Vagina (tissue), 2 donors: ENCODE data around the gene NCBP3. TPM values are rescaled to one million over a fixed set of nuclear protein-coding genes. Genes with fewer than 3 reads are reported as not detected.
"Not testable (repeated sequence)": the region's sequence is repeated elsewhere in the genome, so short reads cannot be mapped to it uniquely, and the experiment has no call there.

Experiments used
- DNase-seq, 2 donors: peaks; one replicate each; pipeline ENCODE4 v3.0.0-alpha.2; 2017; ENCODE audit errors: extremely low spot score in 2 of 2
- H3K27ac ChIP-seq: fragments of 200-600 bp; sonication (generic); one replicate; pipeline ENCODE4 v1.5.1; 2019
- H3K27me3 ChIP-seq: fragments of 200-600 bp; sonication (generic); one replicate; pipeline ENCODE4 v1.5.1; 2019
- H3K36me3 ChIP-seq, 2 donors: fragments of 200-600 bp; sonication (generic); one replicate each; pipeline ENCODE4 v1.5.1; 2017 to 2019
- H3K4me1 ChIP-seq: fragments of 200-600 bp; sonication (generic); one replicate; pipeline ENCODE4 v1.5.1; 2019
- H3K4me3 ChIP-seq, 2 donors: fragments of 200-600 bp; sonication (generic); 1 replicate in 1 of 2; 2 replicates in 1 of 2; pipeline ENCODE4 v1.5.1; 2016 to 2019
- H3K9me3 ChIP-seq: fragments of 200-600 bp; sonication (generic); one replicate; pipeline ENCODE4 v1.5.1; 2019
- CTCF ChIP-seq, 3 experiments: fragments of 450-650 bp in 2 of 3; fragments of 200-600 bp in 1 of 3; sonication (generic) in 1 of 3; IDR thresholded peaks; one replicate each; pipeline ENCODE4 v1.5.1; 2017 to 2019; ENCODE audit warnings: antibody characterized with exemption in 3 of 3, mild to moderate bottlenecking in 2 of 3, moderate library complexity in 2 of 3
- POLR2A ChIP-seq, 2 donors: fragments of 450-650 bp; IDR thresholded peaks; one replicate each; pipeline ENCODE4 v1.6.1; 2017; ENCODE audit warnings: antibody characterized with exemption in 2 of 2, mild to moderate bottlenecking in 2 of 2, moderate library complexity in 2 of 2
- POLR2AphosphoS5 ChIP-seq, 2 donors: sonication (generic); formaldehyde crosslinking; IDR thresholded peaks; one replicate each; pipeline ENCODE4 v1.9.0; 2017; ENCODE audit warnings: antibody characterized with exemption in 2 of 2, mild to moderate bottlenecking in 2 of 2, low read depth in 1 of 2; ENCODE audit not compliant: insufficient read depth in 1 of 2
- intact Hi-C: fragments of 100-400 bp; cut with DNase I; formaldehyde crosslinking; loops from one replicate; pipeline ENCODE4 v1.15.1; 2023
- total RNA-seq: library from RNA; depleted of rRNA; stranded (reverse); fragments of >200 nt; gene quantifications from one replicate; pipeline ENCODE4 v1.2.3, GENCODE V29; 2016

Gene NCBP3
- total RNA-seq, 1 donor from 2014 or later: 20.6 TPM

DNA sequence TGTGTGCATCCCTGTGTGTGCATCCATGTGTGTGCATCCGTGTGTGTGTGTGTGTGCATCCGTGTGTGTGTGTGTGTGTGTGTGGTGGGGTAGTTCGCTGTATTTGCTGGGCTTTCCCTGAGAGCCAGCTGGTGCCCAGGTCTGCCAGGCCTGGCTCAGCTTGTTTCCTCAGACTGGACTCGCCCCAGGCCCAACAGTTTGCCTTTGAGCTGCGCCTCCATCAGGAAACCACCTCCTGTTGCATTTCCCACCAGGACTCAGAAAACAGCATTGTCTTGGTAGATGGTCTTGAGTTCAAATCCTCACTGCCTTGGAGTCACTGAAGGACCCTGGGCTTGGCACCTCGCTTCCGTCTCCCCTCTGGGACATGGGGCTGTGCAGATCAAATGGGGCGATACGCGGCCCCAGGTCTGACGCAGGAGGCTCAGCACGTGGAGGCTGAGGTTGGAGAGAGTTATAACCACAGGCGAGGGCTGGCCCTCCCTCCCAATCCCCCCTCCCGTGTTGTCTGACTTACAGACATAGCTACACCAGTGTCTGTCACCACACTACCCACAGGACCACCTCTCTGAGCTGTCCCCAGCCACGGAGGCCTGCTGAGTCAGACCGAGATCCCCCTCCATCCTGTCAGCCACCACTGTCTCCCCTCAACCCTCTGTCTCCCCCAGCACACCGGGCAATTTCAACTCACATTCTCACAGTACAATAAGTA lies 49.8 kb downstream of the NCBP3 start:
- no peak for TF ChIP-seq POLR2A (IDR thresholded peaks at IDR 0.05)
- no peak for TF ChIP-seq CTCF (IDR thresholded peaks at IDR 0.05)
- no peak for TF ChIP-seq POLR2AphosphoS5 (IDR thresholded peaks at IDR 0.05; ENCODE audit: insufficient read depth in 1 of 2, low read depth in 1 of 2)
- DNase-seq: no peak
- H3K4me1 ChIP-seq: peaks cover 12% of the 10 kb centered on the region
- H3K27me3 ChIP-seq: no peaks in the 10 kb centered on the region
- no peak overlapping the region for H3K27ac ChIP-seq
- intact Hi-C loops: no loop called here
- H3K9me3 ChIP-seq: no peaks in the 10 kb centered on the region
- no peak overlapping the region for H3K4me3 ChIP-seq
- no peaks in the 10 kb centered on the region for H3K36me3 ChIP-seq

GRCh38 chr17:3795390-3796102 lies 50.5 kb downstream of the NCBP3 start:
- no peaks in the 10 kb centered on the region for H3K27me3 ChIP-seq
- no peak for DNase-seq
- no peak overlapping the region for H3K4me3 ChIP-seq
- no peak for TF ChIP-seq POLR2A (IDR thresholded peaks at IDR 0.05)
- no peak for TF ChIP-seq POLR2AphosphoS5 (IDR thresholded peaks at IDR 0.05; ENCODE audit: insufficient read depth in 1 of 2, low read depth in 1 of 2)
- TF ChIP-seq CTCF (IDR thresholded peaks at IDR 0.05): no peak
- intact Hi-C loops: no loop called here
- peaks cover 12% of the 10 kb centered on the region for H3K4me1 ChIP-seq
- no peaks in the 10 kb centered on the region for H3K36me3 ChIP-seq
- H3K27ac ChIP-seq: no peak overlapping the region
- H3K9me3 ChIP-seq: no peaks in the 10 kb centered on the region

DNA sequence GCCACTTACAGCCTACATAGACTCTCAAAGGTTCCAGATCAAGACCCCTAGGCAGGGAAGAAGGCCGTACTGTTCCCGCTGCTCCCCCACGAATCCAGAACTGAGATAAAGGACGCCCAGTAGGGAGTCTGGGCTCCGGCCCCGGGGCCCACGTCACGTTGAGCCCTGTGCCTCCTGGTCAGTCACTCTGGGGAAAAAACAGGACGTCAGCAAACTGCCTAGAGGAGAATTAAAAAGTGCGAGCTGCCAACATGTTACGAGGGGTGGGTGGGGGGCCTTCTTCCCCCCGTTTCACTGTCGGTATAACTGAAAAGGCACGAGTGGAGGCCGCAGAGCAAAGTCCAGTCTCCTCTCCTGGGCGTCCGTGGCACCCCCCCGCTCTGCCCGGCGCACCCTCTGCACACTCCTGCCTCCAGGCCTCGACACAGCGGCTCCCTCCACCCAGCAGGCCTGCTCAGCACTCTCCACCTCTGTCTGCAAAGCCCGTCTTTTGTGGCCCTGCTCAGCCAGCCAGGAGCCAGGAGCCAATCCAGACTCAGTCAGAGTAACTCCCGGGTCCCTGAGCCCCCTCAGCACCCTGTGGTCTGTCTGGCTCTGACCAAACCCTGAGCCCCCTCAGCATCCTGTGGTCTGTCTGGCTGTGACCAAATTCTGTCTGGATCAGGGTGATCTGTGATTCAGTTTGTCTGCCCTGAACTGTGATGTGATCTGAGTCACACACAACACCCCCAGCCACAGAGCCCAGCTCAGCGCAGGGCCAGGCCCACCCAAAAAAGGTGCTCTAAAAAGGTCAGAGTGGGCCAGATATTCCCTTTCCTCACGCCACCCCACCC lies 51.3 kb downstream of the NCBP3 start:
- H3K27ac ChIP-seq: no peak overlapping the region
- TF ChIP-seq CTCF (IDR thresholded peaks at IDR 0.05): no peak
- no peak for TF ChIP-seq POLR2A (IDR thresholded peaks at IDR 0.05)
- TF ChIP-seq POLR2AphosphoS5 (IDR thresholded peaks at IDR 0.05; ENCODE audit: insufficient read depth in 1 of 2, low read depth in 1 of 2): no peak
- no peak for DNase-seq

DNA sequence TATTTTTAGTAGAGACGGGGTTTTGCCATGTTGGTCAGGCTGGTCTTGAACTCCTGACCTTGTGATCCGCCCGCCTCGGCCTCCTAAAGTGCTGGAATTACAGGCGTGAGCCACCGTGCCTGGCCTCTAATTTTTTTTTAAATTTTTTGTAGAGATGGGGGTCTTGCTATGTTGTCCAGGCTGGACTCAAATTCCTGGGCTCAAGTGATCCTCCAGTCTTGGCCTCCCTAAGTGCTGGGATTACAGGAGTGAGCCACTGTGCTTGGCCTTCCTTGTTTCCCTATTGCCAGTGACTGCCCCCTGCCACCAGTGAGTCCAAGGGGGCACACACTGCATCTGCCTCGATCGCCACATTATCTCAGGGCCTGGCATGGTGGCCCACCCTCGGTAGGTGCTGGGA lies 51.9 kb downstream of the NCBP3 start:
- H3K4me3 ChIP-seq, H3K36me3 ChIP-seq, H3K27me3 ChIP-seq, intact Hi-C loops, H3K9me3 ChIP-seq, H3K27ac ChIP-seq, DNase-seq: not testable (repeated sequence)
- H3K4me1 ChIP-seq: peaks cover 12% of the 10 kb centered on the region

More for the DNA sequence above, 51.3 kb downstream of the NCBP3 start:
- Histone ChIP-seq H3K4me3 (no peak overlapping the region), H3K36me3 (no peaks in the 10 kb centered on the region), H3K27me3 (no peaks in the 10 kb centered on the region), H3K4me1 (peaks cover 12% of the 10 kb centered on the region), H3K9me3 (no peaks in the 10 kb centered on the region)
- intact Hi-C loops: no loop called here

DNA sequence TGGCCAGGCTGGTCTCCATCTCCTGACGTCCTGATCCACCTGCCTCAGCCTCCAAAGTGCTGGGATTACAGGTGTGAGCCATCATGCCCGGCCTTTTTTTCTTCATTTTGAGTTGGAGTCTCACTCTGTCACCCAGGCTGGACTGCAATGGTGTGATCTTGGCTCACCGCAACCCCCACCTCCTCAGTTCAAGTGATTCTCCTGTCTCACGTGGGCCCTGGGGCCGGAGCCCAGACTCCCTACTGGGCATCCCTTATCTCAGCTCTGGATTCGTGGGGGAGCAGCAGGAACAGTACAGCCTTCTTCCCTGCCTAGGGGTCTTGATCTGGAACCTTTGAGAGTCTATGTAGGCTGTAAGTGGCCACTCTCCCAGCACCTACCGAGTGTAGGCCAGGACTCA lies 52.8 kb downstream of the NCBP3 start:
- intact Hi-C loops, H3K27me3 ChIP-seq, H3K36me3 ChIP-seq, DNase-seq, H3K27ac ChIP-seq, H3K4me3 ChIP-seq, H3K9me3 ChIP-seq: not testable (repeated sequence)
- peaks cover 12% of the 10 kb centered on the region for H3K4me1 ChIP-seq
